Stimulated activated memory B cell treated with anti-CD40 and anti-IgM and Interleukin-4, amounts not matched to agents 10 μg/mL and 1 μg/mL and 100 μg/mL, for 72 hours (primary cell): Measurements from ENCODE around the gene CCDC154.

Experiments used
- ATAC-seq: fragments of 150-1000 bp; cut with Tn5 transposase; 2 replicates; pipeline ENCODE4 v1.10.0; 2021
- H3K27ac Mint-ChIP-seq: one replicate; pipeline ENCODE4 v1.8.0; 2022; ENCODE audit warnings: mild to moderate bottlenecking, mixed read lengths
- H3K27me3 Mint-ChIP-seq: one replicate; pipeline ENCODE4 v1.8.0; 2022; ENCODE audit warnings: mixed read lengths
- H3K36me3 Mint-ChIP-seq: one replicate; pipeline ENCODE4 v1.8.0; 2022; ENCODE audit warnings: mixed read lengths
- H3K4me1 Mint-ChIP-seq: one replicate; pipeline ENCODE4 v1.8.0; 2022; ENCODE audit warnings: mixed read lengths
- H3K4me3 Mint-ChIP-seq: one replicate; pipeline ENCODE4 v1.8.0; 2022; ENCODE audit warnings: mild to moderate bottlenecking, moderate library complexity, mixed read lengths
- H3K9me3 Mint-ChIP-seq: one replicate; pipeline ENCODE4 v1.8.0; 2022; ENCODE audit warnings: mixed read lengths

The CCDC154 gene, protein sequence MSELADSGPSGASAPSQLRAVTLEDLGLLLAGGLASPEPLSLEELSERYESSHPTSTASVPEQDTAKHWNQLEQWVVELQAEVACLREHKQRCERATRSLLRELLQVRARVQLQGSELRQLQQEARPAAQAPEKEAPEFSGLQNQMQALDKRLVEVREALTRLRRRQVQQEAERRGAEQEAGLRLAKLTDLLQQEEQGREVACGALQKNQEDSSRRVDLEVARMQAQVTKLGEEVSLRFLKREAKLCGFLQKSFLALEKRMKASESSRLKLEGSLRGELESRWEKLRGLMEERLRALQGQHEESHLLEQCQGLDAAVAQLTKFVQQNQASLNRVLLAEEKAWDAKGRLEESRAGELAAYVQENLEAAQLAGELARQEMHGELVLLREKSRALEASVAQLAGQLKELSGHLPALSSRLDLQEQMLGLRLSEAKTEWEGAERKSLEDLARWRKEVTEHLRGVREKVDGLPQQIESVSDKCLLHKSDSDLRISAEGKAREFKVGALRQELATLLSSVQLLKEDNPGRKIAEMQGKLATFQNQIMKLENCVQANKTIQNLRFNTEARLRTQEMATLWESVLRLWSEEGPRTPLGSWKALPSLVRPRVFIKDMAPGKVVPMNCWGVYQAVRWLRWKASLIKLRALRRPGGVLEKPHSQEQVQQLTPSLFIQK

DNA sequence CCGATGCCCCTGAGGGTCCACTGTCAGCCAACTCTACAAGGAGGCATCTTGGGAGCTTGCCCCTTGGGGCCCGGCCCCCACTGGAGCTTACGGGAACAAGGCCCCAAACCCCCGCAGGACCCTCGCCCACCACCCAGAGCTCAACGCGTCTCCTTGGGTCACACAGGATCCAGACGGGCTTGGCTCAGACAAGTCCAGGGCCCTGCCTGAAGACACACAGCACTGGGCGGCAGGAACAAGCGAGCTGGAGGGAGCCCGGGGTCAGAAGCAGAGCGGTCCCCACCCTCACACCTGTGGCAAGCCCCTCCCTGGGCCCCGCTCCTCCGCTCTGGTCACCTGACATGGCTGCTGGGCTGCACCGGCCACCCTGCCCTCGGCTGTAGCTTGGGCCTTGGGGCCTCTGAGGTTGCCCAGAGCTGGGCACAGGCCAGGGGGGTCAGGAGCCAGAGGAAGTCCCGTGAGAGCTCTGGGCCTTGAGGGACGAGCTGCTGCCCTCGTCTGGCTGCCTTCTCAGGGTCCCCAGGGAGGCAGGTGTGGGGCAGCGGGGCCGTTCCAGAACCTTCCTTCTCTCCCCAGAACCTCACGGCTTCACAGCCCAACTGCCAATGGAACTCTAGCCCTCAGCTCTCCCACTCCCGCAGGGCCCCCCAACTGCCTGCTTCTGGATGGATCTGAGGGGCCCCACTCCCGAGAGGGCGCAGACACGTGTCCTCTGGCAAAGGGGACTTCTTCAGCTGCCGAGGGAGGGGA lies at the start of gene CCDC154:
TSS of gene CCDC154 (minus strand) at position 577 of the 750 bp plus-strand sequence. CDS start at position 343, 234 bp downstream.
- Mint-ChIP-seq H3K27ac (peak within 1 kb of the TSS; percentile 94), H3K4me1 (peaks cover 21% of the 10 kb centered on the region), H3K27me3 (no peaks in the 10 kb centered on the region), H3K36me3 (peaks cover 21% of the 10 kb centered on the region), H3K9me3 (no peaks in the 10 kb centered on the region), H3K4me3 (peak within 1 kb of the TSS; percentile 67)
- no peak for ATAC-seq

DNA sequence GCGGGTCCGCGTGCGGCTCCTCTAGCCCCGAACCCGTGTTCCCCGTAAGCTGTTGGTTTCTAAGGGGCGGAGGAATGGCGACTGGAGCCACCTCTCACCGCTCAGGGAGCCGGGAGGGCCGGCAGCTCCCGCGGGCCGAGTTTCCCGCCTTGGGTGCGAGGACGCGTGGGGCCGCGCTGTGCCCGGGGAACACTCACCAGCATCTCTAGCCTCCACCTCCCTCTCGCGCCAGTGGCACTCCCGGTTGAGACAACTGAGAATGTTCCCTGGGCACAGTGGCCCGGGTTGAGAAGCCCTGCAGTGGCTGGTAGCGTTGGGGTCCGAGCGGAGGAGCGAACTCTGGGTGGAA lies 49.4 kb upstream of the CCDC154 start:
- Mint-ChIP-seq H3K4me1 (peaks cover 20% of the 10 kb centered on the region), H3K36me3 (peaks cover 23% of the 10 kb centered on the region), H3K27ac (peak overlapping the region; percentile 97), H3K27me3 (no peaks in the 10 kb centered on the region), H3K4me3 (peak overlapping the region; percentile 95), H3K9me3 (no peaks in the 10 kb centered on the region)
- peak; percentile 0 for ATAC-seq

DNA sequence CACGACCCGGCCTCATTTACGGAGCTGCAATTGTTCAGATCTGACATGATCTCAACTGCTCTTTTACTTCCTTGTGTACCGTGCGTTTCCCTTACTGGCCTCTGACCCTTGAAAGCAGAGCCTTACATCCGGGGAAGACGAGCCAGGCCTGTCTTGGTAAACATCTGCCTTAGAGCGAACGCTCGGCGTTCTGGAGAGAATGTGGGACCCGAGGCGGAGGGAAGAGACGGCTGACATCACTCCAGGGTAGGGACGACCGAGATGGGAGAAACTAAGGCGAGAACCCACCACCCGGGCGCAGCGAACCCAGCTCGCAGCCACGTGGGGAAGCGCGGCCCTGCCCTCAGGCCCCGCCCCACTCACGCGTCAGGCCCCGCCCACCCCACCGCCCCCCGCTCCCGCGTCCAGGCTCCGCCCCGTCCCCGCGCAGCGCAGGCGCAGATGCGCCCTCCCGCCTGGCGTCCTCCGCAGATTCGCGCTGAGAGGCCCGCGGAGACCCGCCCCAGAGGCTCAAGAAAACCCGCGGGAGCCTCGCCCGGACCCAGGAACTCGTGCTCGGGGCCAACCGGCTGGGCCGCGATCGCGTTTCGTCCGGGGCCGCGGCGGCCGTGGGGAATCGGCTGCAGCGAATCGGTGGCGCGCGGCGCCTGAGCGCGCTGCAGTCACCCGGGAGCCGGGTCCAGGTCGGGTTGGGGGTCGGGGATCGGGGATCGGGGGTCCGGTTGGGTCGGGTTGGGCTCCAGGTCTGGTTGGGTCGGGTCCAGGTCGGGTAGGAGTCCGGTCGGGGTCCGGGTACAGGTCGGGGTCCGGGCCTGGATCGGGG lies 48.8 kb upstream of the CCDC154 start, which contains the start of gene TELO2:
TSS of gene TELO2 (plus strand) at position 438 of the 823 bp plus-strand sequence. CDS start 922 bp downstream, outside the sequence.
- H3K9me3 Mint-ChIP-seq: no peaks in the 10 kb centered on the region

DNA sequence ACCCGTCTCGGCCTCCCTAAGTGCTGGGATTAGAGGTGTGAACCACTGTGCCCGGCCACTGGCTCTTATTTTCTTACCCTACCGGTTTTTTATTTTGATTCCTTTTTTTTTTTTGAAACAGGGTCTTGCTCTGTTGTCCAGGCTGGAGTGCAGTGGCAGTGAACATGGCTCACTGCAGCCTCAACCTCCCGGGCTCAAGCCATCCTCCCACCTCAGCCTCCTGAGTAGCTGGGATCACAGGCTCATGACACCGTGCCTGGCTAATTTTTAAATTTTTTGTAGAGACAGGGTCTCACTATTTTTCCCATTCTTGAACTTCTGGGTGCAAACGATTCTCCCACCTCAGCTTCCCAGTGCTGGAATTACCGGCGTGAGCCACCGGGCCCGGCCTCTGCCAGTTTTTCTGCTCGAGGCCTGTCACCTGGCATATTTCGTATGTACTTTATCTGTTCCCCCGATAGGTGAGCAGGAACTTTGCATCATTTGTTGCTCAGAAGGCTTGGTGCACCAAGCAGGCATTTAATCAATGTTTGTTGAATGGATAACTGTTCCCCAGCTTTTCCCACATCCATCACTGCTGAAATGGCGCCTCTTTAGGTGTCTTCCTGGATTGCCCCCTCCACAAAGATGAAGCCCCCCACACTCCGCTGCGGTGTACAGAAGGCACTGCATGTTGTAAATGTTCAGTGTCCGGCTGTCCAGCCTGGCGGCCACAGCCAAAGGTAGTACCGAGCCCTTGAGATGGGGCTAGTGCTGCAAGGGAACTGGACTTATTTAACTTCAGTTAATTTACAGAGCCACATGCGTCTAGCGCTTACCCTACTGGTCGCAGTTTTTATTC lies 47.9 kb upstream of the CCDC154 start:
- H3K27ac Mint-ChIP-seq: peak overlapping the region; percentile 97
- H3K27me3 Mint-ChIP-seq: no peaks in the 10 kb centered on the region
- H3K4me3 Mint-ChIP-seq: peak overlapping the region; percentile 95
- no peaks in the 10 kb centered on the region for H3K9me3 Mint-ChIP-seq
- peaks cover 9% of the 10 kb centered on the region for H3K36me3 Mint-ChIP-seq
- no peak for ATAC-seq
- H3K4me1 Mint-ChIP-seq: peaks cover 20% of the 10 kb centered on the region

More for the DNA sequence above, 48.8 kb upstream of the CCDC154 start, which contains the start of gene TELO2:
- peak within 1 kb of the TSS; percentile 95 for H3K4me3 Mint-ChIP-seq
- H3K4me1 Mint-ChIP-seq: peaks cover 20% of the 10 kb centered on the region
- peak; percentile 91 for ATAC-seq
- peaks cover 17% of the 10 kb centered on the region for H3K36me3 Mint-ChIP-seq
- no peaks in the 10 kb centered on the region for H3K27me3 Mint-ChIP-seq
- H3K27ac Mint-ChIP-seq: peak within 1 kb of the TSS; percentile 97

DNA sequence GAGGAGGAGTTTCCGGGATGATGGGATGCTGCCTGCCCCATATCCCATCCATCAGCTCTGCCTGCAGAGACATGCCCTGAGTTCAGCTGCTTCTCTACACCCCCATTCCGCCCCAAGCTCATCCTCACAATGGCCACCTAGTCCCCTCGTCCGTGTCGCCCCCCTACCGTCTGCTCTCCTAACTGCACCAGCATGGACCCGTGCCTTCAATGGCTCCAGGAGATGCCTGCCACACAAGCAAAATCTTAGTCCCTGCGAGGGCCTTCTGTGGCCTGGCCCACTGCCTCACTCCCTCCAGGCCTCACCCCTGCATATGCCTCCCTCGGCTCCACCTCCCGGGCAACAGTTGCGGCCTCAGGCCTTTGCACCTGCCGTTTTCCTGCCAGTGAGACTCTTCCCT lies 47.0 kb upstream of the CCDC154 start:
- Mint-ChIP-seq H3K27ac (no peak overlapping the region), H3K36me3 (peaks cover 1% of the 10 kb centered on the region), H3K4me1 (peaks cover 20% of the 10 kb centered on the region)

DNA sequence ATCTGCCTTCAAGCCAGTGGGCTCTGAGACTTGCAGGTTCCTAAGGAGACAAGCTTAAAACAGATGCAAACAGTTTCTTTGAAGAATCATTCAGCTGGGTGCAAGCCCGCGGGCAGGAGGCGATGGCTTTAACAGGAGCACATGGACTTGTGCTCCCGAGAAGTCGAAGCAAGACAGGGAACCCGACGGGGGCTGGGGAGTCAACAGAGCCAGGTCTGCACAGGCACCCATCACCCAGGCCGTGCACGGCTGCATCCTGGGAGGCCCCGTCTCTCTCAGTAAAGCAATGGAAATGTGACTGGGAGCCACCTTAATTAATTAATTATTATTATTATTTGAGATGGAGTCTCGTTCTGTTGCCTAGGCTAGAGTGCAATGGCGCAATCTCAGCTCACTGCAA lies 44.7 kb upstream of the CCDC154 start:
- Mint-ChIP-seq H3K4me3 (no peak overlapping the region), H3K4me1 (peaks cover 14% of the 10 kb centered on the region), H3K36me3 (no peaks in the 10 kb centered on the region), H3K9me3 (no peaks in the 10 kb centered on the region), H3K27ac (peak overlapping the region; percentile 33), H3K27me3 (no peaks in the 10 kb centered on the region)
- ATAC-seq: no peak

More for the DNA sequence above, 47.0 kb upstream of the CCDC154 start:
- Mint-ChIP-seq H3K27me3 (no peaks in the 10 kb centered on the region), H3K4me3 (no peak overlapping the region), H3K9me3 (no peaks in the 10 kb centered on the region)
- ATAC-seq: no peak

DNA sequence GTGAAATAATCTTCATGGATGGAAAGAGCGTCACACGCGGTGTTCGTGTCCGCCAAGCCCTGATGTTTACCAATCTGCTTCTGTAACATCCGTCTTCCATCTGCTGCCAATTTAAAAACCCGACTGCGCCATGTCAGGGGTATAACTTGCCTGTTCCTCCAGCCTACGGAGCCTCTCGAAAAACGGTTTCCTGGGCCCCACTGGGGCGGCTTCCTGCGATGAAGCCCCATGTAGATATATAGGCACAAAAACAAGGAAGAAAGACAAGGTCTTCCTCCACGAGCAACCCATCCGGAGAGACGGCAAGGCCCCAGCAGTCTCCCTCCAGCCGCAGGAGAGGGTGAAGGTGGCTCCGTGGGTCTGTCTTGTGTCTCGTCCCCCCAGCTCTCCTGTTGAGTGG lies 44.3 kb upstream of the CCDC154 start, which contains the start of gene PTX4:
TSS of gene PTX4 (minus strand) at position 326 of the 400 bp plus-strand sequence. CDS start at position 291, 35 bp downstream.
- peaks cover 10% of the 10 kb centered on the region for H3K4me1 Mint-ChIP-seq
- no peaks in the 10 kb centered on the region for H3K27me3 Mint-ChIP-seq
- H3K4me3 Mint-ChIP-seq: no peak within 1 kb of the TSS
- no peaks in the 10 kb centered on the region for H3K9me3 Mint-ChIP-seq
- ATAC-seq: no peak
- H3K27ac Mint-ChIP-seq: peak within 1 kb of the TSS; percentile 33
- H3K36me3 Mint-ChIP-seq: no peaks in the 10 kb centered on the region

DNA sequence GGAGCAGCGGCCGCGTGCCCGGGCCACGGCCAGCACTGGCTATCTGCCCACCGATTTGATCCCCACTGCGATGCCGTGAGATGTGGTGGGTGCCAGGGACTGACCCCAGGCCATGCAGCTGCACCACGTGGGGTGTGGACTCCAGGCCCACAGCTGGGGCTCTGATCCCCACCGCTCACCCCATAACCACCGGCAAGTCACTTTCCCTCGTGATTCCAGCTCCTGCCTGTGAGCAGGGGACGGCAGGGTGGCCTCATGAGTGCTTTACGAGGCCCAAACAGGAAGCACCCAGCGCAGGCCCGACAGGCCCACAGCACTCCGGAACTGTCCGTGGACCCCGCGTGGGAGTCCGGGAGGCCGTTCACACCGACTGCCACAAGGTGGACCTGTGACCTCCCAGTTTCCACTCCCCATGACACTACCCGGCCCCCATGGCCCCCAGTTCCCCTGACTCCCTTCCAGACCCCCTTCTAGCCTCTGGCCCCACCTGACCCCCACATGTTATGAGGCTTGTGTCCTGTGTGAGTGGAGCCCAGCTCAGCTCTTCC lies 43.8 kb upstream of the CCDC154 start:
- Mint-ChIP-seq H3K36me3 (no peaks in the 10 kb centered on the region), H3K27ac (peak overlapping the region; percentile 33), H3K9me3 (no peaks in the 10 kb centered on the region), H3K4me1 (peaks cover 10% of the 10 kb centered on the region), H3K4me3 (no peak overlapping the region), H3K27me3 (no peaks in the 10 kb centered on the region)
- peak; percentile 2 for ATAC-seq

DNA sequence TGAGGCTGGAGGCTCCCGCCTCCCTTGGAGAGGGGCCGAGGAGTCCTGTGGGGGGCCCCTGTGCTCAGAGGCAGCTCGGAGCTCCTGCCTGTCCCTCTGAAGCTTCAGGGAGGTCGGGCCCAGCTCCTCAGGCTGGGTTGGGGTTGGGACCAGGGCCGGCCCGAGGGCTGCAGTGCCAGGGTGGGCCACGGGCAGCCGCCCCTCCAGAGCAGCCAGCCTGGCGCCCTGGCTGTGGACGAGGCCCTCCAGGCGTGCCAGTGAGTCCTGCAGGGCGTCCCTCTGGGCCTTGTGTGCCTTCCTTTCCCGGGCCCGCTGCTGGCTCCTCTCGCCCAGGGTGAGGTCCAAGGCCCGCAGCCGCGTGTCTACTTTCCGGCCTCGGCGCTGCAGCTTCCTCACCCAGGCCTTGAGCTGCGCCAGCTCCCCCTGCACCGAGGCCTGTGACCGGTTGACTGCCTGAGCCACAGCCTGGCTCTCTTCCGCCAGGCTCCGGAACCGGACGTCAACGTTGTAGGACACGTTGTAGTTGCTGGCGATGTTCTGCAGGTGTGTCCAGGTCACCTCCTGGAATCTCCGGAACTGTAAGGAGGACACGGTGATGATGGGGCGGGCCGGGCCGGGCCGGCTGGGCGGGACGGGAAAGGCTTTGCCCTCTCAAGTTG lies 43.2 kb upstream of the CCDC154 start:
- H3K27me3 Mint-ChIP-seq: no peaks in the 10 kb centered on the region
- no peaks in the 10 kb centered on the region for H3K36me3 Mint-ChIP-seq
- ATAC-seq: no peak
- no peak overlapping the region for H3K4me3 Mint-ChIP-seq
- peaks cover 6% of the 10 kb centered on the region for H3K4me1 Mint-ChIP-seq
- peak overlapping the region; percentile 70 for H3K27ac Mint-ChIP-seq
- no peaks in the 10 kb centered on the region for H3K9me3 Mint-ChIP-seq

DNA sequence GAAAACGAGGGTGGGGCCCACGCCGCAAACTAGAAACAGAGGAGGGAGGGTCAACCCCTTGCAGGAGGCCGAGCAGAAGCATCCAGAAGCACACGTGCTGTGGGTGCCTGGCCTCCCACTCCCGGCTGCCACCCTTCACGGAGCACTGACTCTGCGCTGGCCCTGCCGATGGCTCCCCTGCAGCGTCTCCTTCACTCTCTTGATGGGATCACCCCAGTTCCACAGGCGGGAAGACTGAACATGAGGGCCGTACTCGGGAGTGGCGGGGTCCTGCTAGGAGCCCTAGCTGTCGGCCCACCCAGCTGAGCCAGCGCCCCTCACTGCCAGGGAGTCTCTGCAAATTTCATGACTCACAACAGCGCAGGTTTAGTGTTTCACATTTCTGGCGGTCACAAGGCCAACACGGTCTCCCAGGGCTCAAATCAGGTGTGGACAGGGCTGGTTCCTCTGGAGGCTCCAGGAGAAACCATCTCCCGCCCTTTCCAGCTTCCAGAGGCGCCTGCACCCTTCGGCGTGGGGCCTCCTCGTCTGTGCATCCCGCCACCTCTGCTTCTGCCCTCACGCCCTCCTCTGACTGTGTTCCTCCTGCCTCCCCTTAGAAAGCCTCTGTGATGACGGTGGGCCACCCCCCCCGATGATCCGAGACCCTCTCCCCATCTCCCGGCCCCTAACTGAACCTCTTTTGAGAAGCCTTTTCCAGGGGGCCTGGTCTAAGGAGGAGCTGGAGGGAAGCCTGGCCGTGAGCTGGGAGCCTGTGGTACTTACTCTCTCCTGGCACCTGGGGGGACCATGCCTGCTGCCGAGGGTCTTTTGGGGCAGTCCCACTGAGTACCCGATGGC lies 42.4 kb upstream of the CCDC154 start:
- H3K4me3 Mint-ChIP-seq: no peak overlapping the region
- H3K27ac Mint-ChIP-seq: peak overlapping the region; percentile 70

DNA sequence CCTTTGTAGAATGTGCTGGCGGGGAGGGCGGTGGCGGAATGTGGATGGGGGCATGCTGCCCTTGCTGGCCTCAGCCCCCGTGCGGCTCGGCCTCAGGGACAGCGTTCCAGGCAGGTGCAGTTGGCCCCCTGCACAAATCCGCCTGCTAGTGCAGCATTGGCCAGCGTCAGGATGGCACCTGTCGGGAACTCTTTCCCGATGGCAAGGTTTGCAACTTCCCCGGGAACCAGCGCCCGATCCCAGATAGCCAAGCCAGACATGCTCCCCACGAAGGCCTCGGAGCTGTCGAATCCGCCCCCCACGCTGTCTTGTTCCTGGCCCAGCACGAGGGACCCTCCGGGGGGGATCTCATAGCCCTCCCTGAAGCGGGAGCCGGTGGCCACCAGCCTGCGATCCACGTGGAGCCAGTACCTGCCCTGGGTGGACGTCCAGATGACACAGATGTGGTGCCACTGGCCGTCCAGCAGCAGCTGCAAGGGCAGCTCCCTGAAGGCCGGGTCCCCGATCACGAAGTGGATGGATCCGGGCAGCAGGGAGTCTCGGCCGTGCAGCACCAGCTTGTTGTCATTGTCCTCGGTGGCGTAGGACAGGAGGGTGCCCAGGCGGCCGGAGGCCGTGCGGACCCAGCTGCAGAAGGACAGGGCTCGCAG lies 41.6 kb upstream of the CCDC154 start:
- Mint-ChIP-seq H3K4me1 (peaks cover 14% of the 10 kb centered on the region), H3K9me3 (no peaks in the 10 kb centered on the region), H3K36me3 (no peaks in the 10 kb centered on the region), H3K27ac (no peak overlapping the region), H3K4me3 (no peak overlapping the region), H3K27me3 (no peaks in the 10 kb centered on the region)
- no peak for ATAC-seq

More for the DNA sequence above, 42.4 kb upstream of the CCDC154 start:
- H3K27me3 Mint-ChIP-seq: no peaks in the 10 kb centered on the region
- H3K4me1 Mint-ChIP-seq: peaks cover 6% of the 10 kb centered on the region
- no peaks in the 10 kb centered on the region for H3K36me3 Mint-ChIP-seq
- no peak for ATAC-seq
- no peaks in the 10 kb centered on the region for H3K9me3 Mint-ChIP-seq
